Calu3 (cell line): Measurements from ENCODE around the gene MRPL55. TPM values are rescaled to one million over a fixed set of nuclear protein-coding genes. Genes with fewer than 3 reads are reported as not detected.

Source experiments
- BruUV-seq: library from RNA; stranded (reverse); fragments of 400-500 nt; replicated peaks from 2 replicates; lab custom pipeline; 2021; lab: Mats Ljungman, UMichigan
- CTCF ChIA-PET: fragments of 300-600 bp; sonication (Branson Sonifier 250); formaldehyde crosslinking; loops from one replicate; lab custom pipeline; 2022; ENCODE audit warnings: antibody characterized with exemption; lab: Charles Lee
- DNase-seq: peaks from one replicate; pipeline ENCODE4 v3.0.0; 2022
- H3K27ac Mint-ChIP-seq: one replicate; pipeline ENCODE4 v1.8.0; 2022; ENCODE audit warnings: mixed read lengths; ENCODE audit not compliant: unreplicated experiment
- H3K27me3 Mint-ChIP-seq: one replicate; pipeline ENCODE4 v1.8.0; 2022; ENCODE audit warnings: mixed read lengths; ENCODE audit not compliant: unreplicated experiment
- H3K36me3 Mint-ChIP-seq: one replicate; pipeline ENCODE4 v1.8.0; 2022; ENCODE audit warnings: mild to moderate bottlenecking, moderate library complexity, mixed read lengths; ENCODE audit not compliant: insufficient read depth, unreplicated experiment
- H3K4me1 Mint-ChIP-seq: one replicate; pipeline ENCODE4 v1.8.0; 2022; ENCODE audit warnings: mild to moderate bottlenecking, low read depth, mixed read lengths; ENCODE audit not compliant: unreplicated experiment
- H3K4me3 Mint-ChIP-seq: one replicate; pipeline ENCODE4 v1.8.0; 2022; ENCODE audit warnings: mild to moderate bottlenecking, low read depth, moderate library complexity, mixed read lengths; ENCODE audit not compliant: unreplicated experiment
- H3K9me3 Mint-ChIP-seq: one replicate; pipeline ENCODE4 v1.8.0; 2022; ENCODE audit warnings: low read depth, mixed read lengths; ENCODE audit not compliant: unreplicated experiment
- intact Hi-C: fragments of 100-400 bp; cut with micrococcal nuclease; formaldehyde crosslinking; loops from one replicate; pipeline ENCODE4 v1.10.0; 2022; ENCODE audit not compliant: unreplicated experiment
- total RNA-seq: library from RNA; stranded (reverse); gene quantifications from 2 replicates; pipeline ENCODE4 v1.2.3, GENCODE V29; 2022
- TF ChIP-seq, protein P1 (sequence below): fragments of 200-600 bp; IDR thresholded peaks from one replicate; pipeline ENCODE4 v1.8.0; 2022; ENCODE audit warnings: antibody characterized with exemption; ENCODE audit not compliant: unreplicated experiment

The MRPL55 gene
- total RNA-seq, 1 experiment from 2014 or later, result 72.3 TPM

DNA sequence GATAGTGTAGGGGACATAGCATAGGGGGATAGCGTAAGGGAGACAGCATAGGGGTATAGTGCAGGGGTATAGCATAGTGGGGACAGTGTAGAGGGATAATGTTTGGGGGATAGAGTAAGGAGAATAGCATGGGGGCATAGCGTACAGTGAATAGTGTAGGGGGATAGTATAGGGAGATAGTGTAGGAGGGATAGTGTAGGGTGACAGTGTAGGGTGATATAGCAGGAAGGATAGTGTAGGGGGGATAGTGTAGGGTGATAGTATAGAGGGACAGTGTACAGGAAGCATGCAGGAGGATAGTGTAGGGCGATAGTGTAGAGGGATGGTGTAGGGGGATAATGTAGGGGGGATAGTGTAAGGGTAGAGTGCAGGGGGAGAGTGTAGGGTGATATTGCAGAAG, 38.2 kb downstream of the MRPL55 start:
- no peak overlapping the region for H3K27ac Mint-ChIP-seq
- no peak overlapping the region for H3K4me3 Mint-ChIP-seq
- H3K4me1 Mint-ChIP-seq, result no peaks in the 10 kb centered on the region
- TF ChIP-seq, protein P1, sequence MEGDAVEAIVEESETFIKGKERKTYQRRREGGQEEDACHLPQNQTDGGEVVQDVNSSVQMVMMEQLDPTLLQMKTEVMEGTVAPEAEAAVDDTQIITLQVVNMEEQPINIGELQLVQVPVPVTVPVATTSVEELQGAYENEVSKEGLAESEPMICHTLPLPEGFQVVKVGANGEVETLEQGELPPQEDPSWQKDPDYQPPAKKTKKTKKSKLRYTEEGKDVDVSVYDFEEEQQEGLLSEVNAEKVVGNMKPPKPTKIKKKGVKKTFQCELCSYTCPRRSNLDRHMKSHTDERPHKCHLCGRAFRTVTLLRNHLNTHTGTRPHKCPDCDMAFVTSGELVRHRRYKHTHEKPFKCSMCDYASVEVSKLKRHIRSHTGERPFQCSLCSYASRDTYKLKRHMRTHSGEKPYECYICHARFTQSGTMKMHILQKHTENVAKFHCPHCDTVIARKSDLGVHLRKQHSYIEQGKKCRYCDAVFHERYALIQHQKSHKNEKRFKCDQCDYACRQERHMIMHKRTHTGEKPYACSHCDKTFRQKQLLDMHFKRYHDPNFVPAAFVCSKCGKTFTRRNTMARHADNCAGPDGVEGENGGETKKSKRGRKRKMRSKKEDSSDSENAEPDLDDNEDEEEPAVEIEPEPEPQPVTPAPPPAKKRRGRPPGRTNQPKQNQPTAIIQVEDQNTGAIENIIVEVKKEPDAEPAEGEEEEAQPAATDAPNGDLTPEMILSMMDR, result no peak
- no TSS peak for BruUV-seq
- peaks cover 12% of the 10 kb centered on the region for H3K36me3 Mint-ChIP-seq
- intact Hi-C loops, result loop anchor here (5.0 kb wide), 1 partner anchor 74 kb away; no protein-coding TSS in a partner anchor
- peaks cover 100% of the 10 kb centered on the region for H3K27me3 Mint-ChIP-seq
- CTCF ChIA-PET, result no interaction called here
- no peaks in the 10 kb centered on the region for H3K9me3 Mint-ChIP-seq
- DNase-seq, result no peak

DNA sequence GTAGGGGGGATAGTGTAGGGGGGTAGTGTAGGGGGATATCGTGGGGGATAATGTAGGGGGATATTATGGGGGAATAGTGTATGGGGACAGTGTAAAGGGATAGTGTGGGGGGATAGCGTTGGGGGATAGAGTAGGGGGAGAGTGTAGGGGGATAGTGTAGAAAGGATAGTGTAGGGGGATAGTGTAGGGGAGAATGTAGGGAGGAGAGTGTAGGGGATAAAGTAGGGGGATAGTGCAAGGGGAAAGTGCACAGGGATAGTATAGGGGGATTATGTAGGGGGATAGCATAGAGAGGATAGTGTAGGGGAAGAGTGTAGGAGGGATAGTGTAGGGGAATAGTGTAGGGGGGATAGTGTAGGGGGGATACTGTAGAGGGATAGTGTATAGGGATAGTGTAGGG, 38.9 kb downstream of the MRPL55 start:
- H3K4me3 Mint-ChIP-seq, result no peak overlapping the region
- CTCF ChIA-PET, result no interaction called here
- TF ChIP-seq, protein P1, result no peak
- H3K9me3 Mint-ChIP-seq, result no peaks in the 10 kb centered on the region
- no peak overlapping the region for H3K27ac Mint-ChIP-seq
- intact Hi-C loops, result loop anchor here (5.0 kb wide), 1 partner anchor 73 kb away; no protein-coding TSS in a partner anchor
- H3K4me1 Mint-ChIP-seq, result no peaks in the 10 kb centered on the region
- H3K36me3 Mint-ChIP-seq, result peaks cover 12% of the 10 kb centered on the region
- no peak for DNase-seq
- peaks cover 98% of the 10 kb centered on the region for H3K27me3 Mint-ChIP-seq
- BruUV-seq, result no TSS peak

DNA sequence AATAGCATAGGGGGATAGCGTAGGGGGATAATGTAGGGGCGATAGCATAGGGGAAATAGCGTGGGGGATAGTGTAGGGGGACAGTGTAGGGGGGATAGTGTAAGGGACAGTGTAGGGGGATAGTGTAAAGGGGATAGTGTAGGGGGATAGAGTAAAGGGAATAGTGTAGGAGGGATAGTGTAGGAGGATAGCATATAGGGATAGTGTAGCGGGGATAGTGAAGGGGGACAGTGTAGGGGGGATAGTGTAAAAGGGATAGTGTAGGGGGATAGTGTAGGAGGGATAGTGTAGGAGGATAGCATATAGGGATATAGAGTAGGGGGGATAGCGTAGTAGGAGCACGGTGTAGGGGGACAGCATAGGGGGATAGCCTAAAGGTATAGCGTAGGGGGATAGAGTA, 40.7 kb downstream of the MRPL55 start:
- no peaks in the 10 kb centered on the region for H3K9me3 Mint-ChIP-seq
- no peak overlapping the region for H3K27ac Mint-ChIP-seq
- no peaks in the 10 kb centered on the region for H3K4me1 Mint-ChIP-seq
- peaks cover 79% of the 10 kb centered on the region for H3K27me3 Mint-ChIP-seq
- peaks cover 8% of the 10 kb centered on the region for H3K36me3 Mint-ChIP-seq
- no peak for DNase-seq
- intact Hi-C loops, result no loop called here
- no TSS peak for BruUV-seq
- H3K4me3 Mint-ChIP-seq, result no peak overlapping the region
- CTCF ChIA-PET, result no interaction called here
- TF ChIP-seq, protein P1, result no peak

DNA sequence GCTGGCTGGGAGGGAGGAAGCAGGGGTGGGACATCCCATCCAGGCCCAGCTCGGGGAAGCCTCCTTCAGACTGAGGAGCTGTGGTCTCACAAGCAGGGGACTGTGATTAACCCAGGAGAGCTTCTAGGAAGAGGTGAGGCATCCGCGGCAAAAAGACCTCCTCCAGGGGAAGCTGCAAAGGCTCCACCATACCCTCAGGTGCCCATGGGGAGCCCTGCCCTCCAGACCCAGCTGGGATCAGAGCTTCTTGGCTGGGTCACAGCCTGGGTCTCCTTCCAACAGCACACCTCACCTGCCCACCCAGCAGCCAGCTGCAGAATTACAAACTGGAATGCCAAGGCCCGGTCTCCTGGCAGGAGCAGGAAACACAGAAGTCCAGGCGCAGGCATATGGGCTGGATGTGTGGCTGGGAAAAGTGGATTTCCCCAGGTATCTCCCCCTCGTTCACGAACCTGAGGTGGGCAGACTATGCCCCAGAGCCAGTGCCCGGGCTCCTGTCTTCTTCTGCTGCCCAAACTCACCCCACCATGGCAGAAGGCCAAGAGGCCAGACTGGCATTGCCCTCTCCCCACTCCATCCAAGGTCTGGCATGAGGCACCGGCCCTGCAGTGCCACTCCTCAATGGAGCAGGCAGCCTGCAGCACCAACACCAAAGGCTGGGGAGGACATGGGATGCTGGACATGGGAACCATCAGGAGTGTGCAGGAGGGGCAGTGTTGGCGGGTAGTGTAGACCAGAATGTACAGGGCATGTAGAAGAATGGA, 42.0 kb downstream of the MRPL55 start:
- Mint-ChIP-seq H3K36me3 (peaks cover 6% of the 10 kb centered on the region), H3K27me3 (peaks cover 67% of the 10 kb centered on the region), H3K27ac (no peak overlapping the region), H3K4me1 (no peaks in the 10 kb centered on the region), H3K4me3 (no peak overlapping the region), H3K9me3 (no peaks in the 10 kb centered on the region)
- TF ChIP-seq, protein P1, result no peak
- intact Hi-C loops, result no loop called here
- DNase-seq, result no peak
- CTCF ChIA-PET, result interaction anchor here (0.7 kb wide), 1 partner anchor 55 kb away, joined by 5 read pairs; no protein-coding TSS in a partner anchor
- no TSS peak for BruUV-seq
